Esophagus squamous epithelium (tissue), 5 donors: ENCODE data around the gene MED8. TPM values are rescaled to one million over a fixed set of nuclear protein-coding genes. Genes with fewer than 3 reads are reported as not detected.

Source experiments
- DNase-seq: peaks from one replicate; lab custom pipeline; 2025; lab: John Stamatoyannopoulos, UW
- H3K27ac ChIP-seq, 4 donors: fragments of 200-600 bp; sonication (generic); one replicate each; pipeline ENCODE4 v1.5.1; 2016 to 2019; ENCODE audit warnings: mild to moderate bottlenecking in 1 of 4
- H3K27me3 ChIP-seq, 4 donors: fragments of 200-600 bp; sonication (generic); 1 replicate in 3 of 4; 2 replicates in 1 of 4; pipeline versions ENCODE4 v1.5.1 to v1.6.0; 2017 to 2021; ENCODE audit warnings: antibody characterized with exemption in 1 of 4
- H3K36me3 ChIP-seq, 3 donors: fragments of 200-600 bp; sonication (generic); one replicate each; pipeline ENCODE4 v1.5.1; 2016 to 2019
- H3K4me1 ChIP-seq, 3 donors: fragments of 200-600 bp; sonication (generic); one replicate each; pipeline ENCODE4 v1.5.1; 2017 to 2019
- H3K4me3 ChIP-seq, 4 donors: fragments of 200-600 bp; sonication (generic); 1 replicate in 3 of 4; 2 replicates in 1 of 4; pipeline ENCODE4 v1.5.1; 2016 to 2019; ENCODE audit warnings: mild to moderate bottlenecking in 2 of 4, moderate library complexity in 1 of 4
- H3K9me3 ChIP-seq, 3 donors: fragments of 200-600 bp; sonication (generic); one replicate each; pipeline ENCODE4 v1.5.1; 2016 to 2019
- CTCF ChIP-seq, 6 experiments: fragments of 450-650 bp in 4 of 6; fragments of 200-600 bp in 2 of 6; sonication (generic) in 2 of 6; IDR thresholded peaks; one replicate each; pipeline ENCODE4 v1.5.1; 2016 to 2019; ENCODE audit warnings: antibody characterized with exemption in 6 of 6, mild to moderate bottlenecking in 4 of 6, moderate library complexity in 4 of 6
- POLR2A ChIP-seq, 4 donors: fragments of 450-650 bp; IDR thresholded peaks; one replicate each; pipeline ENCODE4 v1.6.1; 2017; ENCODE audit warnings: antibody characterized with exemption in 4 of 4, mild to moderate bottlenecking in 4 of 4, moderate library complexity in 3 of 4
- WGBS, 2 donors: methylation state at CpG; one replicate each; pipeline ENCODE4 v1.1.5; 2018; 5-methylcytosine and 5-hydroxymethylcytosine counted together
- intact Hi-C: fragments of 100-400 bp; cut with DNase I; formaldehyde crosslinking; loops from one replicate; pipeline ENCODE4 v1.15.0; 2022
- total RNA-seq, 4 donors: library from RNA; depleted of rRNA; stranded (reverse); fragments of >200 nt; gene quantifications; one replicate each; pipeline ENCODE4 v1.1.0, GENCODE V29; 2016
- donor health status: DM: yes; HTN: yes; CAD: no.

Gene MED8
- total RNA-seq, 4 donors from 2014 or later, result 34.5 to 60.1 (median 38.6) TPM

GRCh38 chr1:43427524-43427923 is 37.9 kb upstream of the MED8 start:
- intact Hi-C loops, result no loop called here
- peaks cover 0 to 15% (median 4%) of the 10 kb centered on the region in 3 donors for H3K9me3 ChIP-seq
- H3K27me3 ChIP-seq, result no peaks in the 10 kb centered on the region
- no peak overlapping the region for H3K27ac ChIP-seq
- no peak overlapping the region for H3K4me3 ChIP-seq
- H3K36me3 ChIP-seq, result peaks cover 74 to 100% (median 82%) of the 10 kb centered on the region in 3 donors
- H3K4me1 ChIP-seq, result no peaks in the 10 kb centered on the region
- WGBS, 2 donors, result 57 to 95% methylated on average over 1 to 2 of the region's 14 CpGs
- no peak for DNase-seq
- TF ChIP-seq POLR2A (IDR thresholded peaks at IDR 0.05) (no peak), CTCF (IDR thresholded peaks at IDR 0.05) (no peak)

- Histone ChIP-seq H3K36me3 (peaks cover 74 to 100% (median 83%) of the 10 kb centered on the region in 3 donors), H3K27ac (no peak overlapping the region), H3K9me3 (peaks cover 0 to 15% (median 4%) of the 10 kb centered on the region in 3 donors), H3K4me3 (no peak overlapping the region), H3K4me1 (no peaks in the 10 kb centered on the region), H3K27me3 (no peaks in the 10 kb centered on the region)
- TF ChIP-seq POLR2A (IDR thresholded peaks at IDR 0.05), result no peak
- TF ChIP-seq CTCF (IDR thresholded peaks at IDR 0.05), result no peak
- intact Hi-C loops, result no loop called here
- no peak for DNase-seq
- WGBS, 2 donors, result 83 to 93% methylated on average over 11 of the region's 11 CpGs
Observed at GRCh38 chr1:43426221-43426620, 36.6 kb upstream of the MED8 start.

- no peak overlapping the region for H3K4me3 ChIP-seq
- peaks cover 0 to 15% (median 4%) of the 10 kb centered on the region in 3 donors for H3K9me3 ChIP-seq
- 83% methylated on average over 3 of the region's 4 CpGs; no CpG with 5 or more reads in 1 of the 2 donors for WGBS, 2 donors
- intact Hi-C loops, result no loop called here
- H3K4me1 ChIP-seq, result no peaks in the 10 kb centered on the region
- no peak for DNase-seq
- no peak for TF ChIP-seq CTCF (IDR thresholded peaks at IDR 0.05)
- no peak for TF ChIP-seq POLR2A (IDR thresholded peaks at IDR 0.05)
- H3K36me3 ChIP-seq, result peaks cover 74 to 100% (median 83%) of the 10 kb centered on the region in 3 donors
- no peaks in the 10 kb centered on the region for H3K27me3 ChIP-seq
- no peak overlapping the region for H3K27ac ChIP-seq
Observed at GRCh38 chr1:43425045-43425444, 35.4 kb upstream of the MED8 start.

- H3K27me3 ChIP-seq, result no peaks in the 10 kb centered on the region
- DNase-seq, result no peak
- WGBS, 2 donors, result 77 to 80% methylated on average over 16 to 18 of the region's 23 CpGs
- H3K4me1 ChIP-seq, result no peaks in the 10 kb centered on the region
- H3K27ac ChIP-seq, result peak overlapping the region in 3 of 4 donors; percentile 46 to 56 (median 52)
- TF ChIP-seq CTCF (IDR thresholded peaks at IDR 0.05), result no peak
- no peak for TF ChIP-seq POLR2A (IDR thresholded peaks at IDR 0.05)
- no peak overlapping the region for H3K4me3 ChIP-seq
- H3K9me3 ChIP-seq, result peaks cover 0 to 15% (median 4%) of the 10 kb centered on the region in 3 donors
- H3K36me3 ChIP-seq, result peaks cover 77 to 100% (median 85%) of the 10 kb centered on the region in 3 donors
- intact Hi-C loops, result no loop called here
Observed at GRCh38 chr1:43423672-43424550, 34.3 kb upstream of the MED8 start.
